DMS153 (cell line): Measurements from ENCODE around the gene ABCG1.
"Not testable (repeated sequence)": the region's sequence is repeated elsewhere in the genome, so short reads cannot be mapped to it uniquely, and the experiment has no call there.

Source experiments
- DNase-seq: peaks from one replicate; lab custom pipeline; 2025; lab: John Stamatoyannopoulos, UW

The ABCG1 gene

GRCh38 chr21:42291003-42291750 lies 72.2 kb downstream of the ABCG1 start:
- no peak for DNase-seq

GRCh38 chr21:42291751-42292562 lies 73.0 kb downstream of the ABCG1 start:
- DNase-seq: no peak

GRCh38 chr21:42292563-42293142 lies 73.7 kb downstream of the ABCG1 start:
- not testable (repeated sequence) for DNase-seq

- DNase-seq: no peak
These were observed 74.8 kb downstream of the ABCG1 start for GRCh38 chr21:42293649-42294272.

DNA sequence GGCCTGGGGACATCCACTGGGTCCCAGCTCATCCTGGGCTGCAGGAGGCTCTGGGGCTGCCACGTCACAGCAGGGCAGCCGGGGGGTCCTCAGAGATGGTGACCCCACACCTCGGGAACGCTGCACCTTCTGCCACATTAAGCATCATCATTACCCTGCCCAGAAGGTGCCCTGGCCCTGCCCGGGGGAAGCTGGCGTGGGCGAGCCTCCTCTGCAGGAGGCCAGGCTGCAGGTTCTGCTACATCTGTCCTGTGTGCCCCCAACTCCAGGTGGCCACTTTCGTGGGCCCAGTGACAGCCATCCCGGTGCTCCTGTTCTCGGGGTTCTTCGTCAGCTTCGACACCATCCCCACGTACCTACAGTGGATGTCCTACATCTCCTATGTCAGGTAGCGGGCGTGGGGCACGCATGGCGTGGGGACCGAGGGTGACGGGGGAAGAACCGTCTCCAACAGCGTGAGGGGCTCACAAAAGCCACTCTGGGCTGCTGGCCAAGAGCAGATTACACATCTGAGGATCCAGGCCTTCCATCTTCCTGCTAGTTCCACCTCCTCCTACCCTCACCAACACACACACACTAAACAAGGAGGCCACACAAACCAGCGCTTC lies 75.4 kb downstream of the ABCG1 start:
- no peak for DNase-seq

- DNase-seq: no peak
These were observed 76.9 kb downstream of the ABCG1 start for GRCh38 chr21:42295845-42296244.

DNA sequence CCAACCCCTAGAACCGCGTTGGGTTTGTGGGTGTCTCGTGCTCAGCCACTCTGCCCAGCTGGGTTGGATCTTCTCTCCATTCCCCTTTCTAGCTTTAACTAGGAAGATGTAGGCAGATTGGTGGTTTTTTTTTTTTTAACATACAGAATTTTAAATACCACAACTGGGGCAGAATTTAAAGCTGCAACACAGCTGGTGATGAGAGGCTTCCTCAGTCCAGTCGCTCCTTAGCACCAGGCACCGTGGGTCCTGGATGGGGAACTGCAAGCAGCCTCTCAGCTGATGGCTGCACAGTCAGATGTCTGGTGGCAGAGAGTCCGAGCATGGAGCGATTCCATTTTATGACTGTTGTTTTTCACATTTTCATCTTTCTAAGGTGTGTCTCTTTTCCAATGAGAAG lies 77.6 kb downstream of the ABCG1 start:
- DNase-seq: no peak

DNA sequence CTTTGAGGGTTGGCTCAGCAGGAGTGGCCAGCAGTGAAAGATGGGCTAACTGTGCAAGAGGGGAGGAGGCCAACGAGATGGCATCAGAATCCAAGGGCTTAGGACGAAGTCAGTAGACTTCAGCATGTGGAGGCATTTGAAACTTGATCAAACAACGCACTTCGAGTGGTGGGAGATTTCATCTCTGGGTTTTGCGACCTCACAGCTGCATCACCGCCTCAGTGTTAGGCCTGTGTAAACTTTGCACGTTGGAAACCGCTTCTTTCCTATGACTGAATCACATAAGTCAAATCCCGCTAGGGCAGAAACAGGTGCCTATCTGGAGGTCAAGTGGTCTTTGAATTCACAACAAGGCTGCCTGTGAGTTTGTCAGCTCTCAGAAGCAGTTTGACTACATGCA lies 78.4 kb downstream of the ABCG1 start:
- DNase-seq: no peak

GRCh38 chr21:42298237-42298636 lies 79.3 kb downstream of the ABCG1 start:
- no peak for DNase-seq

DNA sequence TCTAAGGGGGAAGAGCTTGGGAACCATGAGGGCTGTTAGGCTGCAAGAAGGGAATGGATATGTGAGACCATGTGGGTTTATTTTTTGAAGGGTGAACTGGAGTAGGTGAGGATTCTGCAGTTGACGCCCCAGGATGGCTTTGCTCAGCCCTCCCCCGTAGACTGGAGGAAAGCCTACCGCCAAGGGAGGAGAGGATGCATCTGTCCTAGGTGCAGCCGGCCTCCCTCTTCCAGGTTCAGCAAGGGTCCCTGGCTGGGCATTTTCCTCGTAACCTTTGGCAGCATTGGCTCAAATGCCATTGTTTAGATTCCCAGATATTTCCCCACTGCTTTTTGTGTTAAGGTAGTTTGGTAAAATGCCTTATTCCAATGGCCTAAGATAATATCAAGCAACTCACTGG lies 79.7 kb downstream of the ABCG1 start:
- DNase-seq: no peak

GRCh38 chr21:42299324-42300044 lies 80.5 kb downstream of the ABCG1 start:
- DNase-seq: no peak

- no peak for DNase-seq
These were observed 81.2 kb downstream of the ABCG1 start for GRCh38 chr21:42300045-42300583.

DNA sequence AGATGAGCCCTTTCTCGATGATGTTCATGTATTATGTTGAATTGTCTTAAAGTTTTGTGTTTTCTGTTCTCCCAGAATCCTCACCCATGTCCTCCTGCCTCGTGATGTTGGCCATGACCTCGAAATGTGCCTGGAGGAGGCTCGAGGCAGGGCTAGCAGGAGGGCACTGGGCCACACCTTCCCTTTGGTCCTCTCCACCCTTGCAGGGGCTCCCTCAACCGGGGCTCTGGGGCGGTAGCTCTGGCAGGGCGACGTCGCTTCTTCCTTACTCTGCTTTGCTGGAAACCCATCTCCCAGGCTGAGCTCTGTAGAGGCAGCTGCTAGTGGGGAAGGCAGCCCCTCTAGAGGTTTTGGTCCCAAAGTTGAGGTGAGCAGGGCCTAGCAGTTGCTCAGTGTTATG lies 82.0 kb downstream of the ABCG1 start:
- no peak for DNase-seq

DNA sequence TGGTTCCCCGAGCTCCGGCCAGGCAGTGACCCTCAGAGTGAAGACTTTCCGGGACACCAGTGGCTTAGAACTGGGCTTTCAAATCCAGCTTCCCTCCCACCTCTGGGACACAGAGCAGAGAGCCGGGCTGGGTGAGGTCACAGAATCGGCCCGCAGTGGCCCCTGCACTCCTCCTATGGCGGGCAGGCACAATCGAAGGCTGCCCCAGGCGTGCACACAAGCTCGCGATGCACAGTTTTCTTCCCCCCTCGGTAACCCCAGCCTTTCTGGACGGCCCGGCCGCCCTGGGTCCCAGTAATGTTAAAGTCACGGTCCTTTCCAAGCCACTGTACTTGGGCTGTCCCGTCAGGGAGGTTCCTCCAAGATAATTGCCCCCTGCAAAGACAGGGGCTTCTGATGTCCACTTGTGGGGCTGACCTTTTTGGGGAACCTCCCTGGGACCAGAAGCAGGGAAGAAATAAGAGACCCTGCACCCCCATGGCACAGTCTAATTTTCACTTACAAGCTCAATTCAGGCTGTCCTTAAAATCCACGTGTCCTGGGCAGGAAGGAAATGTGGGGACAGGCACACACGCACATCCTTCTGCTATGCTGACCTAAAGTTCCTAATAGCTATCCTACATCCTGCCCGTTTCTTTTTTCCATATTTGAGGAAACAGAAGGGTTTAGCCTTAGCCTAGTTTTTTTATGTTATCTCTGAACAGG lies 82.6 kb downstream of the ABCG1 start:
- no peak for DNase-seq

DNA sequence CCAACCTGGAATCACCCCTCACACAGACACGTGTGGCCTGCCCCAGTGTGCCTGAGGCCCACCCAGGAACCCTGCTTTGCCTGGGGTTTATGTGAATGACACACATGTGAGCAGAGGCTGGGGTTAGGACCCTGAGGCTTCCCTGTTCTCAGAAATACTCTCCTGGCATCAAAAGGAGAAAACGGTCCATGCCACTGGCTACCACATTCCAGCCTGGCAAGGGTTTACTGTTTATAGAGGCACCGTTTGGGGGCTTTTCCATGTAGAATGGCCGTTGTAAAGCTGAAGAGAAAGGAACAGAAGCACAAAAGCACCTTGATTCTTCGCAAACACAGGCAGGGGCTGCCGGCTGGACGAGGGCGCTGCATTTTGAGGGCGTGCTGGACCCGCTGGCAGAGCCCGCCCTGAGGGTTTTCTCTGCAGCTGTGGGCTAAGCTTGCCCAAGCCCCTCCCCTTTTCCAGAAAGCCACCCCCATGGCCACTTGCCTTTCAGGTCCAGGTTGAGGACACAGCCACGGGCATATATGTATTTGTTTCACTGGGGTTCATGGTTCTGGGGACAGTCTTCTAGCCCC lies 83.2 kb downstream of the ABCG1 start:
- DNase-seq: no peak

GRCh38 chr21:42302794-42303193 lies 83.9 kb downstream of the ABCG1 start:
- DNase-seq: no peak

DNA sequence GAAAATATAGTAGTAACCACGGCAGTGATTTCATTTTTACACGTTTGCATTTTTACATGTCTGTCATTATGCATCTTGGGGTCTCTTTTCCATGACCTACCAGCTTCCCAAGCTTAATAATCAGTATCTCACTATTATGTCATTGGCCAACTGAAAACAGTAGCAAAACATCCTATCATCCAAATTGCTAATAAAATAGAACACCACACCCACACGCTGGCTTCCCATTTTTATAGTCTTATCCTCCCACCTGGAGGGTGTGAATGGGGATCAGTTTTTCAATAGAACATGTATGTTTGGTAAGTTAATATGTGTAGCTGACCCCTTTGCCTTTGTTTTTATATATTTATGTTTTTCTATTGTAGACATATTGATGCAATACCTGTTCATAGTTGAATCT lies 84.5 kb downstream of the ABCG1 start:
- no peak for DNase-seq

DNA sequence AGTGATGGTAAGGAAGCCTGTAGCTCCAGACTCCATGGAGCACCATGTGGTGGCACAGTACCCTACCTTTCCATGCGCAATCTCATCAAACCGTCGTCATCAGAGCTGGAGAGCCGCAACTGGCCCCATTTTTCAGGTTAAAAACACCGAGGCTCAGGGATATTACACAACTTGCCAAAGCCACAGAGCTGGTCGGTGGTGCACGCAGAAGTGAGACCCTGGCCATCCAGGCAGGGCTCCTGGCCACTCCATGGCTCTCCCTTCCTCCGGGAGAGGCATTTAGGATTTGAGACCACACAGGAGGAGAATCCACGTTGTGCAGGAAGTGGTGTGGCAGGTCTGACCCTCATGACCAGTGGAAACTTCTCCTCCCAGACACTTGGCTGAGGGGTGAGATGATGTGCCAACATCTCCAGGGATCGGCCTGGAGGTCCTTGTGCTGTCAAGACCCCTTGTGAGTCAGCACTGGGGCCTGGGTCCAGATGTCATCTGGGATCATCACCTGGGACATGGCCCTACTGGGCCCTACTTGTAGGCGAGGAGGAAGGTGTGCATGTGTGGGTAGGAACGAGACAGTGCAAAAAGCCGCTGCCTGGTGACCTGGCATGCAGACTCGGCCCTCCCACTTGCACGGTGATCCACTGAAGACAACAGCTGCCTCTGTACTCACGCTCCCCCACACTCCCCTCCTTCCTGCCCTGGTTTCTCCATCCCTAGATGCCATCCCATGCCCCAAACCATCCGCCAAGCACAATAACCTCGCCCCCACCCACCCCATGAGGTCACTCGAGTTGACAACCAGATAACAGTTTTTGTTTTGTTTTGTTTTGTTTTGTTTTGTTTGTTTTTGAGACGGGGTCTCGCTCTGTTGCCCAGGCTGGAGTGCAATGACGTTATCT lies 85.9 kb downstream of the ABCG1 start:
- no peak for DNase-seq

DNA sequence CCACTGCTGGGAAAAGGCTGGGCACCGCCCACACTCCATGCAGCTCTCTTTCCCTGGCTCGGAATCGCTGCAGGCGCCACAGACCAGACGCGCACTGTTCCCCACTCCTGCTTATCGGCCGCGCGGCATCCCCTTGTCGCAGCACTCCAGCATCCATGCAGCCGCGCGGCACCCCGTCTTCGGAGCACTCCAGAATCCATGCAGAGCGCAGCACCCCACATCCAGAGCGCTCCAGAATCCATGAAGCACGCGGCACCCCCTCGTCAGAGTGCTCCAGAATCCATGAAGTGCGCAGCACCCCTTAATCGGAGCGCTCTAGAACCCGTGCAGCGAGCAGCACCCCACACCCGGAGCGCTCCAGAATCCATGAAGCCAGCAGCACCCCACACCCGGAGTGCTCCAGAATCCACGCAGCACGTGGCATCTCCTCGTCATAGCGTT lies 86.8 kb downstream of the ABCG1 start:
- DNase-seq: no peak
